ENCODE measurements around the gene SORCS3.

The SORCS3 gene

DNA sequence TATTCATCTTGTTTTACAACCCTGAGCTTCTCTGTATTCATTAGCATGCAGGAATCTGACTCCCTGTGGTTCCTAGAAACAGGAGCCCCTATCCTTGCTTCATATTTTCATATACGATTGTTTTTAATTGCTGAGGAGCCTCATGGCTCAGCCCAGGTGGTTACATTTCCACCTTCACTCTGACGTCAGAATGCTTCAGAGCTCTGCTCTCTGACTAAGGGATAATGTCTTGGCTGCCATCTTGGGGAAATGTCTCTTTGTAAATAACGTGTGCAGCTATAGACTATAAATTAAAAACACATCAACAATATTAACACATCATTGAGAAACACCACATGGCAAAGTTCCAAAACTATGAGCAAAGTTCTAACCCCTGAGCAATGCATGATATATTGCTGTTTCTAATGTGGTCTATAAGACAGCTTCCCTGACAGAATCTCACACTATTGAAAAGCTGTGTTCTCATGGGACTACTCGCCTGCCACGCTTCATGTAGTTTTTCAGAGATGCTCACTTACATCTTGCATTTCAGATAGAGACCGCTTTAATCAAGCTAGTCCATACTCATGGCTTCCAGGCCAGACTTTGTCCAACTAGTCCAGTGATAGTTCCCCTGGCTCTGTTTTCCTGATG lies 227.0 kb downstream of the SORCS3 start:
- H3K9me3 Mint-ChIP-seq: no peaks in the 10 kb centered on the region
- no peak overlapping the region for H3K27ac Mint-ChIP-seq
- no peak overlapping the region for H3K4me3 Mint-ChIP-seq
- no peaks in the 10 kb centered on the region for H3K36me3 Mint-ChIP-seq (ENCODE audit: low read depth)
- DNase-seq: no peak
- H3K27me3 Mint-ChIP-seq: peaks cover 6% of the 10 kb centered on the region
- H3K4me1 Mint-ChIP-seq (ENCODE audit: low read depth): no peaks in the 10 kb centered on the region

DNA sequence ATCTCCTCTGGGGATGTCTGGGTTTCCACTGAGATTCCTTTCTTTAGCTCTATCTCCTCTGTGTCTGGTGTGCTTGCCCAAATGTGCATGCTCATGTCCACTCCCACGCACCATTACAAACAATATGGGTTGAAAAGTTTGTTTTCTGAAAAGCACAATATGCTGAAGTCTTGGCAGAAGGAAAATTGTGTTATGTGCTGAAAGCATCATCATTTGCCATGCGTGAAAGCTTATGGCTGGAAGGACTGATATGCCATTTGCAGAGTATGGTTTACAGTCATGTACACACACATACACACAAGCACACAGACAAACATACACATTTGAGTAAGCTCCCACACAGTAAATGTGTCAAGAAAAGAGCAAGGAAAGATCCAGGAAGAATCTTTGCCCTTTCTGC lies 231.6 kb downstream of the SORCS3 start:
- DNase-seq: no peak
- no peaks in the 10 kb centered on the region for H3K4me1 Mint-ChIP-seq (ENCODE audit: low read depth)
- peaks cover 6% of the 10 kb centered on the region for H3K27me3 Mint-ChIP-seq
- H3K9me3 Mint-ChIP-seq: no peaks in the 10 kb centered on the region
- H3K36me3 Mint-ChIP-seq (ENCODE audit: low read depth): no peaks in the 10 kb centered on the region
- no peak overlapping the region for H3K27ac Mint-ChIP-seq
- no peak overlapping the region for H3K4me3 Mint-ChIP-seq

DNA sequence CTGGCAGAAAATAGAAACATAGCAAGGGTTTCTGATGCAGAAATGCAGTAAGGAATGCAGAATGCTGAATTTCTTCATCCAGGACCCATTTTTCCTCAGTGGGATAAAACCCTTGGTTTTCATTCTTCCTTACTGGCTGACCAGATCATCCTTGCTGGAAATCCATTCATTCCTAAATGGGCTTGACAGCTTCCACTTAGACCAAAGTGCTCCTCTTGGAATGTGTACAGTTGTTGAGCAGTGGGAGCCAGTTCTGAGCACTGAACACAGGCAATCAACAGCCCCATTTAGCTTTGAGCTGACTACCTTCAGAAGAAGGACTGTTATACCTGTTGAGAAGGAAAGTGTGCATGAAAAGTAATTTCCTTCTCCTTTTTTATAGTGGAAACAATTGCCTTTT lies 232.1 kb downstream of the SORCS3 start:
- no peaks in the 10 kb centered on the region for H3K36me3 Mint-ChIP-seq (ENCODE audit: low read depth)
- H3K9me3 Mint-ChIP-seq: no peaks in the 10 kb centered on the region
- peaks cover 6% of the 10 kb centered on the region for H3K27me3 Mint-ChIP-seq
- no peak for DNase-seq
- H3K4me1 Mint-ChIP-seq (ENCODE audit: low read depth): no peaks in the 10 kb centered on the region
- no peak overlapping the region for H3K27ac Mint-ChIP-seq
- no peak overlapping the region for H3K4me3 Mint-ChIP-seq

- no peaks in the 10 kb centered on the region for H3K4me1 Mint-ChIP-seq (ENCODE audit: low read depth)
- DNase-seq: no peak
- peaks cover 6% of the 10 kb centered on the region for H3K27me3 Mint-ChIP-seq
- no peak overlapping the region for H3K4me3 Mint-ChIP-seq
- H3K36me3 Mint-ChIP-seq (ENCODE audit: low read depth): no peaks in the 10 kb centered on the region
- H3K27ac Mint-ChIP-seq: no peak overlapping the region
- no peaks in the 10 kb centered on the region for H3K9me3 Mint-ChIP-seq
Measured at GRCh38 chr10:104875561-104875960, 234.5 kb downstream of the SORCS3 start.

- H3K4me1 Mint-ChIP-seq (ENCODE audit: low read depth): no peaks in the 10 kb centered on the region
- H3K9me3 Mint-ChIP-seq: no peaks in the 10 kb centered on the region
- H3K4me3 Mint-ChIP-seq: no peak overlapping the region
- DNase-seq: no peak
- H3K27me3 Mint-ChIP-seq: peaks cover 4% of the 10 kb centered on the region
- no peak overlapping the region for H3K27ac Mint-ChIP-seq
- no peaks in the 10 kb centered on the region for H3K36me3 Mint-ChIP-seq (ENCODE audit: low read depth)
Measured at GRCh38 chr10:104880624-104881398, 239.7 kb downstream of the SORCS3 start.

DNA sequence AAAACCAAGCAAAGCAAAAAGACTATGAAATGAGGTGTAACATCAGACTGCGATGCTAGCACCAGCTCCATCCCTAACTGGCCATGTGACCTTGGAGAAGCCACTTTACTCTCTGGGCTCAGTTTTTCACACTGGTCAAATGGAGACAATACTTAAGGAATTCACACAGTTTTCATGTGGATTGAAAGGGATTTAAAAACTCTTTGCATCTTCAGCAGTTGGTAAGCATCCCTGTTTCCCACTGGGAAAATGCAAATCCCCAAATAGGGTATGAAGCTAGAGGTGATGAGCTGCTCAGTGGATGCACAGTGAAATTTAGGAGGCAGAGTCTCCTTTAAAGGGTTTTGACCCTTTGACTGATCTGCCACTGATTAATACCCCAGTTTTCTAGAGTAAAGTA lies 240.7 kb downstream of the SORCS3 start:
- Mint-ChIP-seq H3K4me3 (no peak overlapping the region), H3K27me3 (peaks cover 4% of the 10 kb centered on the region), H3K9me3 (no peaks in the 10 kb centered on the region), H3K36me3 (ENCODE audit: low read depth) (no peaks in the 10 kb centered on the region), H3K27ac (no peak overlapping the region), H3K4me1 (ENCODE audit: low read depth) (no peaks in the 10 kb centered on the region)
- no peak for DNase-seq

DNA sequence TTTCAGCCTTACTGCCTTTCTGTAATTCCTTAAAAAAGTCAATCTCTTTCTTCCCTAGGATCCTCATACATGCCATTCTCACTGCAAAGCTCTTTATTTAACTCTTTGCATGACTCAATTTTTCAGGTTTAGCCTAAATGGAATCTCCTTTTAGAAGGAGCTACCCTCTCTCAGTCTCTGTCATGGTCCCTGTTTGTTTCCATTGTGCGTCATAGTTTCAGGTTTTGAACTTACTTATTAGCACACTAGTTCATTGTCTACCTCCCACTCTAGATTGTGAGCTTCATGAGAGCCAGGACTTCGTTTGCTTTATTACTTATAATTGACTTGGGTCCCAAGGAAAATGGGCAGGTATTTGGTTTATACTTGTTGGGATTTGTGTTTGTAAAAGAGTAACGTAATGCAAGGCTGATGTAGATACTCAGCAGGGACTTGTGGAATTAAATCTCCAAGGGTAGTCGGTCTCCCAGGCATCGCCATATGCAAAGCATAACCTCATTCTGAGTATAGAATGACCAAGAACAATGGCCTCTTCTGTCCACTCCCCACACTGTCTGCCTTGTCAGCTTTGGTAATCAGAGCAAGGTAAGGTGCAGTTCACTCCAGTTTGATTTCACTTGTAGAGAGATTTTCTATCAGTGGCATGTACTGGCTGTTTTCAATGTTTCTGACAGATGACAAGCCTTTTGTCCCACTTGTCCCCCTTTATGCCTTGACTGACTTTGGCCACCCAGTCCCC lies 252.0 kb downstream of the SORCS3 start:
- Mint-ChIP-seq H3K27me3 (peaks cover 4% of the 10 kb centered on the region), H3K36me3 (ENCODE audit: low read depth) (no peaks in the 10 kb centered on the region), H3K4me1 (ENCODE audit: low read depth) (no peaks in the 10 kb centered on the region), H3K9me3 (peaks cover 23% of the 10 kb centered on the region), H3K27ac (no peak overlapping the region), H3K4me3 (no peak overlapping the region)
- DNase-seq: no peak

DNA sequence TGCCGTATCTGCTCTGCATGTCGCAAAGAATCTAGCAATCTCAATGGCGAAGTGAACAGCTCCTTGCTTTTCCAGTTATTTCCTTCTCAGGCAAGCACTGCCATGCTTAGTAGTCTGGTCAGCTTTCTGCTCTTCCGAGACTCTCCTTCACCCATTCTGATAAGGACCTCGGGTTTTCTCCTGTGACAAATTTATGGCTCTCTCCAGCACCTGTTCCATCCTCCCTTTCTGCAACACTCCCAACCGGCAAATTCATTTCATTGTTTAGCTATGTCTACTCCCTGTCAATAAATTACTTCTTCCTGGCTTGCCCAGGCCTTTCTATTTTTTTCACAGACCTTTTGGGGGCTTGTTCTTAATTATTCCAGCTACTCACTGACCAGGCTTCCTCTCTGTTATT lies 252.6 kb downstream of the SORCS3 start:
- H3K27me3 Mint-ChIP-seq: peaks cover 4% of the 10 kb centered on the region

DNA sequence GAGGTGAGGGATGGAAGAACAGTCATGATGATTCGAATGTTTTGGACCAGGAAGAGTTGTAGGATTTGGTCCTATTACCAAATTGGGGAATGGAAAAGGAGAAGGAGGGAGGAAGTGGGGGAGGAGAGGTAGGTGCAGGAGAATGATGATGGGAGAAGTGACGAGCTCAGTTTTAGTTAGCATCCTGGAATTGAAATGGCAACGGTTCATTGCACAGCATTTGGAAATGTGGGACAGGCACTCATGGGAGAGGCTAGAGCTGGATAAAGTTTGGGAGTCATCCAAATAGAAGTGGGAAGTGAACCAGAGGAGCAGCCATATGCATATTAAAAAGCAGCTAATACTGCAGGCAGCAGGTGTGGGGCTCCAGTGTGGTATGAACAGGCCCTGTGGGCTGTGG lies 253.6 kb downstream of the SORCS3 start:
- Mint-ChIP-seq H3K4me1 (ENCODE audit: low read depth) (no peaks in the 10 kb centered on the region), H3K27ac (no peak overlapping the region), H3K36me3 (ENCODE audit: low read depth) (no peaks in the 10 kb centered on the region), H3K27me3 (peaks cover 4% of the 10 kb centered on the region), H3K9me3 (peaks cover 11% of the 10 kb centered on the region), H3K4me3 (no peak overlapping the region)
- DNase-seq: no peak

More for the DNA sequence above, 252.6 kb downstream of the SORCS3 start:
- peaks cover 17% of the 10 kb centered on the region for H3K9me3 Mint-ChIP-seq
- no peak overlapping the region for H3K27ac Mint-ChIP-seq
- H3K4me3 Mint-ChIP-seq: no peak overlapping the region
- no peak for DNase-seq
- H3K4me1 Mint-ChIP-seq (ENCODE audit: low read depth): no peaks in the 10 kb centered on the region
- no peaks in the 10 kb centered on the region for H3K36me3 Mint-ChIP-seq (ENCODE audit: low read depth)

- H3K9me3 Mint-ChIP-seq: peaks cover 5% of the 10 kb centered on the region
- peaks cover 4% of the 10 kb centered on the region for H3K27me3 Mint-ChIP-seq
- no peak overlapping the region for H3K4me3 Mint-ChIP-seq
- H3K4me1 Mint-ChIP-seq (ENCODE audit: low read depth): no peaks in the 10 kb centered on the region
- no peak overlapping the region for H3K27ac Mint-ChIP-seq
- DNase-seq: no peak
- H3K36me3 Mint-ChIP-seq (ENCODE audit: low read depth): no peaks in the 10 kb centered on the region
Measured at GRCh38 chr10:104895541-104895940, 254.5 kb downstream of the SORCS3 start.

DNA sequence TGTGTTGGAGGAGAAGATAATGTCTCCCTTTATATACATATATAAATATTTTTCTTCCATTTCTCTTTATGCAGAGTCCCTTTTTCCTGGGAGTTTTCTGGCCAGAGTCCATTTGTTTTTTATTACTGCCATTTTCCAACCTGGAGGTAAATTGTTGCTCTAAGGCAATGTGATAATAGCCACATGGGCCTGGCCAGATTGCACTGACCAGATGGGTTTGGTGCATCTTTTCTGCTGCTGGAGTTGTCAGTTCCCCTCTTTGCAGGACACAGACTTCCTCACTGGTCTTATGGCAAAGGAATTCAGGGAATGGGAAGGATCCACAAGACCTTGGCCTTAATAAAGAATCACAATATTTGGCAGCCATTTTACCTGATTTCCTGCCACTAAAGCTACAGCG lies 254.9 kb downstream of the SORCS3 start:
- Mint-ChIP-seq H3K36me3 (ENCODE audit: low read depth) (no peaks in the 10 kb centered on the region), H3K9me3 (peaks cover under 1% of the 10 kb centered on the region), H3K4me1 (ENCODE audit: low read depth) (no peaks in the 10 kb centered on the region), H3K27me3 (peaks cover 4% of the 10 kb centered on the region), H3K27ac (no peak overlapping the region), H3K4me3 (no peak overlapping the region)
- no peak for DNase-seq

DNA sequence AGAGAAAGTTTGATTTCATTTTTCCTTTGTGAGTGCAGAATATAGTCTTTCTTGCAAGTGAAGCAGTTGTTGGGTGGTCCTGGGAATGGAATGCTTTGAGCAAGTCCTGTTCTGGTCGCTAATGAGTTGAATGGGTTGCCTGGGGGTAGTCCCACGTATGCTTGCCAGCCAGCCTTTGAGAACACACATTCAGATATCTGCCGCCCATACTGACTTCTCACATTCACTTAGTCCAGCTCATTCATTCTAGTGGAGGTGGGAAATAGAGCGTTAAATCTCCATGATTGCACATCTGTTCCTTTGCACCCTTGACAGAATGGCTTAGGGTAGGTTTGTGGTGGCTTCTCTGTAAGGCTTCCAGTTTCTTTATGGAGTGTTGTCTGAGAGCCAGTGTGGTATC lies 256.6 kb downstream of the SORCS3 start:
- no peak overlapping the region for H3K27ac Mint-ChIP-seq
- no peak for DNase-seq
- no peaks in the 10 kb centered on the region for H3K36me3 Mint-ChIP-seq (ENCODE audit: low read depth)
- H3K4me1 Mint-ChIP-seq (ENCODE audit: low read depth): no peaks in the 10 kb centered on the region
- H3K27me3 Mint-ChIP-seq: peaks cover 4% of the 10 kb centered on the region
- no peak overlapping the region for H3K4me3 Mint-ChIP-seq
- H3K9me3 Mint-ChIP-seq: no peaks in the 10 kb centered on the region

- Mint-ChIP-seq H3K36me3 (ENCODE audit: low read depth) (no peaks in the 10 kb centered on the region), H3K27me3 (peaks cover 4% of the 10 kb centered on the region), H3K4me1 (ENCODE audit: low read depth) (no peaks in the 10 kb centered on the region), H3K4me3 (no peak overlapping the region), H3K27ac (no peak overlapping the region), H3K9me3 (no peaks in the 10 kb centered on the region)
- DNase-seq: no peak
Measured at GRCh38 chr10:104899779-104900178, 258.7 kb downstream of the SORCS3 start.

- H3K27ac Mint-ChIP-seq: no peak overlapping the region
- H3K4me3 Mint-ChIP-seq: no peak overlapping the region
- no peaks in the 10 kb centered on the region for H3K9me3 Mint-ChIP-seq
- no peaks in the 10 kb centered on the region for H3K4me1 Mint-ChIP-seq (ENCODE audit: low read depth)
- no peaks in the 10 kb centered on the region for H3K36me3 Mint-ChIP-seq (ENCODE audit: low read depth)
- no peaks in the 10 kb centered on the region for H3K27me3 Mint-ChIP-seq
- DNase-seq: no peak
Measured at GRCh38 chr10:104903433-104903832, 262.3 kb downstream of the SORCS3 start.

- no peaks in the 10 kb centered on the region for H3K9me3 Mint-ChIP-seq
- H3K27ac Mint-ChIP-seq: no peak overlapping the region
- peaks cover 3% of the 10 kb centered on the region for H3K4me1 Mint-ChIP-seq (ENCODE audit: low read depth)
- H3K27me3 Mint-ChIP-seq: no peaks in the 10 kb centered on the region
- H3K36me3 Mint-ChIP-seq (ENCODE audit: low read depth): no peaks in the 10 kb centered on the region
- no peak for DNase-seq
- H3K4me3 Mint-ChIP-seq: no peak overlapping the region
Measured at GRCh38 chr10:104904753-104905323, 263.7 kb downstream of the SORCS3 start.
